HG03439 (cell line): Measurements from ENCODE around the gene ST7L.
"Not testable (repeated sequence)": the region's sequence is repeated elsewhere in the genome, so short reads cannot be mapped to it uniquely, and the experiment has no call there.

Source experiments
- ATAC-seq: cut with Tn5 transposase; IDR thresholded peaks from one replicate; pipeline ENCODE4 v1.9.1; 2021; ENCODE audit warnings: mild to moderate bottlenecking, moderate library complexity; ENCODE audit not compliant: unreplicated experiment

ST7L gene

GRCh38 chr1:112618721-112619517 is at the start of gene ST7L:
TSS of gene ST7L (minus strand) at chr1:112619141. CDS start at chr1:112619113, 28 bp downstream.
- ATAC-seq: peak; percentile 19

GRCh38 chr1:112666946-112667345 is 48.0 kb upstream of the ST7L start:
- no peak for ATAC-seq

- ATAC-seq: no peak
These were observed 46.9 kb upstream of the ST7L start for GRCh38 chr1:112665857-112666256.

GRCh38 chr1:112651205-112651604 is 32.3 kb upstream of the ST7L start:
- ATAC-seq: no peak

GRCh38 chr1:112646225-112646624 is 27.3 kb upstream of the ST7L start:
- no peak for ATAC-seq

GRCh38 chr1:112643080-112643479 is 24.1 kb upstream of the ST7L start:
- ATAC-seq: no peak

- not testable (repeated sequence) for ATAC-seq
These were observed 21.5 kb upstream of the ST7L start for GRCh38 chr1:112640437-112640836.

GRCh38 chr1:112638110-112638428 is 19.1 kb upstream of the ST7L start:
- ATAC-seq: no peak

GRCh38 chr1:112637254-112638109 is 18.5 kb upstream of the ST7L start:
- no peak for ATAC-seq

GRCh38 chr1:112636597-112637253 is 17.8 kb upstream of the ST7L start:
- ATAC-seq: no peak

GRCh38 chr1:112636056-112636455 is 17.1 kb upstream of the ST7L start:
- ATAC-seq: no peak

GRCh38 chr1:112634367-112634766 is 15.4 kb upstream of the ST7L start:
- ATAC-seq: no peak

- no peak for ATAC-seq
These were observed 14.7 kb upstream of the ST7L start for GRCh38 chr1:112633628-112634027.

GRCh38 chr1:112629256-112629655 is 10.3 kb upstream of the ST7L start:
- no peak for ATAC-seq

- no peak for ATAC-seq
These were observed 9.6 kb upstream of the ST7L start for GRCh38 chr1:112628516-112628915.

GRCh38 chr1:112626887-112627286 is 7.9 kb upstream of the ST7L start:
- no peak for ATAC-seq

- no peak for ATAC-seq
These were observed 7.3 kb upstream of the ST7L start for GRCh38 chr1:112626193-112626592.

GRCh38 chr1:112625696-112626095 is 6.8 kb upstream of the ST7L start:
- no peak for ATAC-seq

- ATAC-seq: not testable (repeated sequence)
These were observed 5.6 kb upstream of the ST7L start for GRCh38 chr1:112624493-112624892.

- no peak for ATAC-seq
These were observed 1.4 kb upstream of the ST7L start for GRCh38 chr1:112620377-112620695.

GRCh38 chr1:112619518-112620376 is 806 bp upstream of the ST7L start, which contains the start of gene CAPZA1:
TSS of gene CAPZA1 (plus strand) at chr1:112619832. CDS start at chr1:112619845, 13 bp downstream.
- ATAC-seq: peak; percentile 78
